HCT116 (cell line): ENCODE measurements around the gene LTA4H. TPM values are rescaled to one million over a fixed set of nuclear protein-coding genes. Genes with fewer than 3 reads are reported as not detected.

ENCODE experiments used
- ATAC-seq: fragments of 200-7000 bp; cut with Tn5 transposase; 2 replicates; pipeline ENCODE4 v1.9.1; 2020; ENCODE audit warnings: mild to moderate bottlenecking, moderate library complexity
- BruUV-seq: library from RNA; stranded (reverse); fragments of 400-500 nt; replicated peaks from 2 replicates; lab custom pipeline; 2021; lab: Mats Ljungman, UMichigan
- CTCF ChIA-PET: fragments of 300-600 bp; sonication (Branson Sonifier 250); formaldehyde crosslinking; loops from one replicate; lab custom pipeline; 2021; ENCODE audit warnings: antibody characterized with exemption; lab: Charles Lee
- POLR2A ChIA-PET: fragments of 300-600, 350-600 bp; sonication (Branson Sonifier 250); formaldehyde crosslinking; loops from one replicate; lab custom pipeline; 2021; ENCODE audit warnings: antibody characterized with exemption; lab: Charles Lee
- RAD21 ChIA-PET, 2 experiments: fragments of 300-600 bp; sonication (Branson Sonifier 250); formaldehyde crosslinking; loops; one replicate each; lab custom pipeline; 2023; ENCODE audit warnings: low total read pairs in 2 of 2; ENCODE audit not compliant: uncharacterized antibody in 2 of 2, unreplicated experiment in 2 of 2, low non-redundant PET in 1 of 2; lab: Charles Lee
- DNase-seq: peaks from one replicate; pipeline ENCODE4 v3.0.0-alpha.2; 2010; ENCODE audit warnings: low read depth, low spot score
- H2AFZ ChIP-seq: fragments of 200-600 bp; shearing (Covaris generic), sonication (generic); 2 replicates; pipeline ENCODE4 v1.6.1; 2017; ENCODE audit warnings: low read depth, mixed run types, mixed read lengths, antibody characterized with exemption, low read length; ENCODE audit not compliant: poor library complexity, severe bottlenecking
- H3K27ac ChIP-seq: 2 replicates; pipeline ENCODE4 v1.5.1; 2012; ENCODE audit warnings: low read depth, low read length
- H3K27me3 ChIP-seq: fragments of 200-600 bp; sonication (generic); 2 replicates; pipeline ENCODE4 v1.6.1; 2016; ENCODE audit warnings: mixed run types, low read length, mixed read lengths; ENCODE audit not compliant: insufficient read depth
- H3K36me3 ChIP-seq, 2 experiments: fragments of 200-500 bp in 1 of 2; fragments of 200-600 bp in 1 of 2; sonication (Bioruptor generic) in 1 of 2; sonication (generic) in 1 of 2; 2 replicates each; pipeline versions ENCODE4 v1.5.1 to v1.6.1; 2014 to 2016; ENCODE audit warnings: low read length in 2 of 2, inconsistent platforms in 1 of 2, mixed read lengths in 1 of 2, mixed run types in 1 of 2; ENCODE audit not compliant: insufficient read depth in 2 of 2, control insufficient read depth in 1 of 2
- H3K4me1 ChIP-seq, 2 experiments: fragments of 200-600 bp in 1 of 2; sonication (generic) in 1 of 2; 2 replicates each; pipeline versions ENCODE4 v1.5.1 to v1.6.1; 2012 to 2017; ENCODE audit warnings: low read length in 2 of 2, inconsistent platforms in 1 of 2, mild to moderate bottlenecking in 1 of 2, mixed read lengths in 1 of 2, mixed run types in 1 of 2, moderate library complexity in 1 of 2; ENCODE audit not compliant: insufficient read depth in 2 of 2, control insufficient read depth in 1 of 2
- H3K4me2 ChIP-seq: fragments of 200-600 bp; sonication (generic); 2 replicates; pipeline ENCODE4 v1.6.1; 2017; ENCODE audit warnings: mixed run types, low read length, mixed read lengths
- H3K4me3 ChIP-seq, 2 experiments: fragments of 200-600 bp in 1 of 2; sonication (generic) in 1 of 2; replicated peaks in 1 of 2; 2 replicates each; pipeline ENCODE4 v1.5.1; 2011 to 2016; ENCODE audit warnings: low read length in 2 of 2, control low read depth in 1 of 2, low read depth in 1 of 2, mild to moderate bottlenecking in 1 of 2, mixed read lengths in 1 of 2, mixed run types in 1 of 2
- H3K79me2 ChIP-seq: fragments of 200-600 bp; sonication (generic); 2 replicates; pipeline ENCODE4 v1.6.1; 2017; ENCODE audit warnings: mild to moderate bottlenecking, mixed run types, low read length, moderate library complexity, mixed read lengths; ENCODE audit not compliant: insufficient read depth
- H3K9ac ChIP-seq: fragments of 200-600 bp; sonication (generic); 2 replicates; pipeline ENCODE4 v1.6.1; 2016; ENCODE audit warnings: low read length, mixed read lengths
- H3K9me2 ChIP-seq: fragments of 200-600 bp; sonication (generic), shearing (Covaris generic); 2 replicates; pipeline ENCODE4 v1.6.1; 2017; ENCODE audit warnings: mixed run types, mild to moderate bottlenecking, moderate library complexity; ENCODE audit not compliant: insufficient read depth
- H3K9me3 ChIP-seq, 2 experiments: fragments of 200-500 bp in 1 of 2; fragments of 200-600 bp in 1 of 2; sonication (Bioruptor generic) in 1 of 2; sonication (generic) in 1 of 2; 2 replicates each; pipeline ENCODE4 v1.6.1; 2014 to 2017; ENCODE audit warnings: low read length in 2 of 2, mixed read lengths in 2 of 2, inconsistent platforms in 1 of 2, low read depth in 1 of 2, mild to moderate bottlenecking in 1 of 2, mixed run types in 1 of 2, moderate library complexity in 1 of 2; ENCODE audit not compliant: control insufficient read depth in 1 of 2, insufficient read depth in 1 of 2
- H4K20me1 ChIP-seq: fragments of 200-600 bp; sonication (generic), shearing (Covaris generic); 2 replicates; pipeline ENCODE4 v1.6.1; 2017; ENCODE audit warnings: mixed run types, mild to moderate bottlenecking, moderate library complexity; ENCODE audit not compliant: insufficient read depth
- ATF3 ChIP-seq: IDR thresholded peaks from 2 replicates; pipeline ENCODE4 v1.6.1; 2012
- EGR1 ChIP-seq: IDR thresholded peaks from 2 replicates; pipeline ENCODE4 v1.6.1; 2012; ENCODE audit warnings: low read depth
- POLR2AphosphoS5 ChIP-seq: IDR thresholded peaks from 2 replicates; pipeline ENCODE4 v1.6.1; 2011; ENCODE audit warnings: mild to moderate bottlenecking, low read depth, low read length, moderate library complexity
- REST ChIP-seq: IDR thresholded peaks from 2 replicates; pipeline ENCODE4 v1.6.1; 2012; ENCODE audit warnings: low read depth
- SP1 ChIP-seq: IDR thresholded peaks from 2 replicates; pipeline ENCODE4 v1.6.1; 2012; ENCODE audit warnings: low read depth
- intact Hi-C: fragments of 100-400 bp; cut with micrococcal nuclease; formaldehyde crosslinking; loops from 2 replicates; pipeline ENCODE4 v1.10.0; 2022
- total RNA-seq: library from RNA; stranded (reverse); gene quantifications from one replicate; pipeline ENCODE4 v1.2.1, GENCODE V29; 2021; ENCODE audit not compliant: unreplicated experiment

The LTA4H gene
- total RNA-seq, 1 experiment from 2014 or later: 163 TPM

DNA sequence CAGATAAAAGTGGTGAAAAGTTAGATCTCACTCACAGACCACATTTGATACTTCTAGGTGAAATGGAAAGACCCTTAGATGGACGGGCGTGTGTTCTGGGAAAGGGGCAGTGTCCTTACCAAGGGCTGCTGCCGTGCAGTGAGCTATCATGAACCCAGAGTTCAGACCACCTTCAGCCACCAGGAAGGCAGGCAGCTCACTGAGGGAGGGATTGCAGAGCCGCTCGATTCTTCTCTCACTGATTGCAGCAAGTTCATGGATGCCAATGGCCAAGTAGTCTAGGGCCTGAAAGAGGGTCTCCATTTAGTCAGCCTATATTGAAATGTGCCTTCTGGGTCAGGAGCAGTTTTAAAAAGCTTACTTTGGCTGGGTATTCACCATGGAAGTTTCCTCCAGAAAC, 55.0 kb downstream of the LTA4H start:
- Histone ChIP-seq H3K27ac (no peak overlapping the region), H3K9me2 (no peaks in the 10 kb centered on the region), H4K20me1 (no peaks in the 10 kb centered on the region), H3K79me2 (no peaks in the 10 kb centered on the region), H3K4me3 (no peak overlapping the region), H3K4me1 (peaks cover 0 to 7% of the 10 kb centered on the region in 2 experiments; a peak in 1 of 4 replicates), H3K36me3 (no peaks in the 10 kb centered on the region), H2AFZ (no peak overlapping the region), H3K4me2 (no peak overlapping the region), H3K27me3 (no peaks in the 10 kb centered on the region), H3K9me3 (no peaks in the 10 kb centered on the region), H3K9ac (no peak overlapping the region)
- ChIA-PET RAD21 (no interaction called here), CTCF (no interaction called here), POLR2A (no interaction called here)
- DNase-seq (no peak), ATAC-seq (no peak)
- no TSS peak for BruUV-seq
- intact Hi-C loops: no loop called here
- TF ChIP-seq POLR2AphosphoS5 (no peak), REST (no peak), ATF3 (no peak)

- Histone ChIP-seq H3K27me3 (no peaks in the 10 kb centered on the region), H3K79me2 (no peaks in the 10 kb centered on the region), H4K20me1 (no peaks in the 10 kb centered on the region), H3K36me3 (no peaks in the 10 kb centered on the region), H3K9me3 (no peaks in the 10 kb centered on the region), H3K4me1 (peaks cover 0 to 7% of the 10 kb centered on the region in 2 experiments; a peak in 1 of 4 replicates), H2AFZ (no peak overlapping the region), H3K27ac (no peak overlapping the region), H3K4me2 (no peak overlapping the region), H3K9ac (no peak overlapping the region), H3K4me3 (no peak overlapping the region), H3K9me2 (no peaks in the 10 kb centered on the region)
- RAD21 ChIA-PET: no interaction called here
- TF ChIP-seq SP1: no peak
- no peak for TF ChIP-seq EGR1
- intact Hi-C loops: no loop called here
- BruUV-seq: no TSS peak
- POLR2A ChIA-PET: no interaction called here
- CTCF ChIA-PET: no interaction called here
- ATAC-seq (no peak), DNase-seq (no peak)
Measured at GRCh38 chr12:95978774-95979173, 56.6 kb downstream of the LTA4H start.
